Dermis microvascular lymphatic vessel endothelial cell (primary cell): ENCODE measurements around the gene CERKL. TPM values are rescaled to one million over a fixed set of nuclear protein-coding genes. Genes with fewer than 3 reads are reported as not detected.

Source experiments
- DNase-seq, 2 donors: peaks; one replicate each; pipeline versions ENCODE4 v3.0.0 to v3.0.0-alpha.2; 2010; ENCODE audit warnings: low read depth in 2 of 2
- total RNA-seq: library from RNA; depleted of rRNA; stranded (reverse); fragments of >200 nt; gene quantifications from 2 replicates; pipeline ENCODE4 v1.2.1, GENCODE V29; 2014

The CERKL gene
- total RNA-seq, 1 donor from 2014 or later = not detected

DNA sequence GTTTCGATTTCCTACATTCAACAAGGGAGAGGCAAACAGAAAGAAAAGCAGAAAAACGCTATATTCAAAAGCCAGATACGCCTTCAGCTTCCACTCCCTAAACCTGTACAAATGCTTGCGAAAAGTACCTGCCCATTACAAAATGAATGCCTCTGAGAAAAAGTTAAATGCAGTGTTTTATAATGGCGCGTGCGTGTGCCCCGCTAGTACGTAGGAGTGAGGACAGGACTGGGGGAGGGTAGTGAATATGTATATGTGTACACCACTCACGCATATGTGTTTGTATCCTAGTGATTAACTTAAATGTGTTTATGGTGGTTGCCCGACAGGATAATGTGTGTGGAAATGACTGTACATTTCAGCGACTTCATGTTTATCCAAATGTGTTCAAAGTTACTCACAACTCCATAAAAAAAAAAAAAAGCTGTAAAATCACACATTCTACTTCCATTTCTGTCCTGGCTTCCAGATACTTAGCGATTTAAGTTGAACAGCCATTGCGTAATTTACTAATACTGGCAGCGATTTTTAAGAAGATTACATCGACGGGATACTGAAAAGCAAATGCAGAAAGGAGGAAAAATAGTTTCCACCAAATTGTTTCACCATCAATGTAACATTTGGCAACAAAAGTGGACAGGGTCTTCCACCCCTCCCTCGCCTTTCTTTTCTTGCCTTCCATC is 22.1 kb upstream of the CERKL start:
- DNase-seq = no peak

DNA sequence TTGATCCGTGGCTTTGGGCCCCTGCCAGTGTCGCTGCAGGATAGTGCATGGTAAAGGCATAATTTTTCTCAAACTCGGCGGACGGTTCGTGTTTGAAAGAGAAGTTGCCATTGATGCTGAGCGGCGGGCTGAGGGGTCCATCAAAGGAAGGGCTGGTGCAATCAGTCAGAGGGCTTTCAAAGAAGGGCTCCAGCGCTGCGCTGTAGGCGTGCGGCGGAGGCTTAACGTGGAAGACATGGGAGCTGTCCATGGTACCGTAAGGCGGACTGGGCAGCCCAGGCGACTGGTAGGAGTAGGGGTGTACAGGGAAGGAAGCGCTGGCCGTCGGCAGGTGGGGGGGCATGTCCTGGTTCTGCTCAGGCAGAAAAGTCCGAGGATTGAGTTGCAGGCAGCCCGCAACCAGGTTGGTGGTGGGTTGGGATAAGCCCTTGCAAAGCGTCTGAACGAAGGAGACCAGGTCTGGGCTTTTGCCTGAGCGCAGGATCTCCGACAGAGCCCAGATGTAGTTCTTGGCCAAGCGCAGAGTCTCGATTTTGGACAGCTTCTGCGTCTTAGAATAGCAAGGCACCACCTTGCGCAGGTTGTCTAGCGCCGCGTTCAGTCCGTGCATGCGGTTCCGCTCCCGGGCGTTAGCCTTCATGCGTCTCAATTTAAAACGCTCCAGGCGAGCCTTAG is 21.1 kb upstream of the CERKL start:
- peak; percentile 40 to 78 for DNase-seq

DNA sequence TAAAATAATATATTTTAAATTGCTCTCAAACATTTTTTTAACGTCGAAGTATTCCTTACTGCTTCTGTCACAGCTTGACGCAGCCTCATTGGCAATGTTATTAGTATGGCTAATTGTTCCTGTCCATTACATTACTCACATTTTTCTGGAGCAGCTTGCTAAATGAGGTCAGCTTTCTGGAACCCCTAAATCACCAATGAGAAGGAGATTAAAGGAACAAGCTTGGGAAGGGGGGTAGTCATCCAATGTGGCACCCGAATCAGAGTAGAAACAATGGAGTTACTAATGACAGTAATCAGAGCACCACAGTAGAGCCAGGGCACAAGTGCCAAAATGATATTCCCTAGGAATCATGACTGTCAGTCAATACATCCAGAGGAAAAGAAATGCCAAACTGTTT is 18.3 kb upstream of the CERKL start:
- DNase-seq = no peak

DNA sequence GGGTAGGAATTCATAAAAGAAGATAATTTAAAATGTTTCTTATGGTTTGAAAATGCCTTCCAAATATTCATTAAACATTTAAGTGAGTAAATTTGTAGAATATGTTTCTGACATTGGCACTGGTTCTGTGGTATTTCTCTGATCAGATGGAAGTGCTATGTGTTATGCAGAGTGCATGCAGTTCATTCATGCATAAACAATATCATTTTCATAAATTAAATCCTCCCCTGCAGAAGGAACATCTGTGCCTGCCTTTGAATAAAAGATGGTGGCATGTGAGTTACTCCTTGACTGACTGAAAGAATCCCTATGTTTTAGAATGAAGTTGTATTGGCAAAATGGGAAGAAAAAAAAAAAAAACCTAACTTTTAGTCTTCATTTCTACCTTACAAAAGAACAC is 17.6 kb upstream of the CERKL start:
- no peak for DNase-seq

DNA sequence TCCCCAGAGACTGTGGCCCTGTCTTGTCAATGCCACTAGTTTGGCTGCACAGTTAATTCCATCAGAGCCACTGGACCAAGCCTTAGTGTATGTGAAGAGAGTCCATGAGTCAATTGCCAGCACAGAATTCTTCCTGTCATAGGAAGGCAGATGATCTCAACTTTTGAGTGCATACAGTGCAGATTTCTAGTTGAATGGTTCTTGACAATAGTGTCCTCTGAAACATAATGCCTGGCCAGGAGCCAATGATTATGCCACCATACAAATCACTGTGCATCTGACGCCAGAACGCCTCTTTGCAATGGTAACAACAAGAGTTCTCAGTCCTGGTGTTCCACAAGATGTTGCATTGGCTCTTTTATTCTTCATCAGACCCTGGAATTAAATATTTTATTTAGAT is 16.3 kb upstream of the CERKL start:
- DNase-seq = peak in 1 of 2 donors; percentile 13

DNA sequence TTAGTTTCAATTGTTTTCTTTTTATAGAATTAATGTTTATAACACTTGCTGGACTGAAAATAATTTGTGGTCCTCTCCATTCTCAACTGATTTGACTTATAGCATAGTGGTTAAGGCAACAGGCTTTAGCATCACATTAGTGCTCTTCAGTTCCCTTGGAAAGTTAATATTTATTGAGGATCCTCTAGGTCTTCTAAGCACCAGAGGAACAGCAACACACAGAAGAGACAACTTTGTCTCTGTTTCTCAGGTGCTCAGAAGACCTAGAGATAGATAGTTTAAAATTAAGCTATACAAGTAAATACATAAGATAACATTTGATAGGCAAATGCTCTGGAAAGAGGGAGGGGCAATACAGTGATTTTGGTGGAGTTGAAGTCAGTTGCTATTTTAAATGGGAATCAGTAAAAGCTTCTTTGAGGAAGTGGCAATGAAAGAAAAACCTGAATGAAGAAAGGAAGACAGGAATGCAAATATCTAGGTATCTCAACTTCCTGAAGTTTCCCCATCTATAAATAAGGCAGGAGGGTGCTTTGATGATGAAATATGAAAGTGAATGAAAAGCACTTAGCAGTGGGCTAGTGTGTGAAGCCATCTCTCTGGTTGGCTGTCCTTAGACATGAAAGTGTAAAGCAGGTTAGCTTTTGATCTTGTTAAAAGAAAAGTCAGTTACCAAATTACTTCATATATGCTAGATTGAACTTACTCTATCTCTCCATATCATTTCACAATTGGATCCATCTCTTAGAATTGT is 15.5 kb upstream of the CERKL start:
- no peak for DNase-seq

DNA sequence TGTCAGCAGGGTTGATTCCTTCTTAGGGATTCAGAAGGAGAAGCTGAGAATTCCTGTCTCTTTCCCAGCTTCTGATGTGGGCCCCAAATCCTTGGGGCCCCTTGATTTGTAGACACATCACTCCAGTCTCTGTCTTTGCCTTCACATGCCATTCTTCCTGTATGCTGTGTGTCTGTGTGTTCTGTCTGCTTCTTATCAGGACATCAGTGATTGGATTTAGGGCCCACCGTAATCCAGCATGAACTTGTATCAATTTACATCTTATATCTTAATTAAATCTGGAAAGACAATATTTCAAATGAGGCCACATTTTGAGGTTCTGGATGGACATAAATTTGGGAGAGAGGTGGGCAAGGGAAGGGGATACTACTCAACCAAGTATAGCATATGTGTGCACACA is 13.7 kb upstream of the CERKL start:
- no peak for DNase-seq

DNA sequence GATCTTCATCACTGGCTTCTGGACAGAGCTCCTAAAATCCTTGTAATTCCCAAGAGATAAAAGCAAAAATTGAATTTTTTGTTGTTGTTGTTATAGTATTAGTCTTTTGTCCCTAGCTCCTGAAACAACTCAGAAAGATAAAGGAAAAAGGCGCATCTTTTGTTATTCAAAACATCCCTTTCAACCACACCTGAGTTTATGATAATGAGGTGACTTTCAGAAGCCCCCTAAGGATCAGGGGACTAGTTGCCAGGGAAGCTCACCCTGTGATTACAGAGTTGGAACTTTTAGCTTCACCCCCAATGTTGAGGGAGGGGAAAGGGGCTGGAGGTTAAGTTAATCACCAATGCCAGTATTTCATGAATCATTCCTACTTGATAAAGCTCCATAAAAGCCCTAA is 10.3 kb upstream of the CERKL start:
- no peak for DNase-seq

DNA sequence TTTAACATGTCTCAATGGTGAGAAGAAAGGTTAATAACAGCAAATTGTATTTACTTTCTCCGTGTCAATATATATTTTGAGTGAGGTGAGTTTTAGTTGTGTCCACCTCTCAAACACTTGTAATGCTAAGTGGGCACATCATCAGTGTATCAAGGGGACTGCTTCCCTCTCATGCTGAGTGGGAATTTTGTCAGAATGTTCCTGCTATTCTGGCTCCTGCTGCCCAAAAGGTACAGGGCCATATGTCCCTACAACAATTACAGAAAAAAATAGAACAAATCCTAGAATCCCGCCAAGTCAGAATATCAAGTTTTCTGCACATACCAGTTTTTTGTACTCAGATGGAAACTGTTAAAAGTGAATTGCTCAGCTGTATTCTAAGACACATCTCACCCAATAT is 5.4 kb upstream of the CERKL start:
- DNase-seq = no peak

DNA sequence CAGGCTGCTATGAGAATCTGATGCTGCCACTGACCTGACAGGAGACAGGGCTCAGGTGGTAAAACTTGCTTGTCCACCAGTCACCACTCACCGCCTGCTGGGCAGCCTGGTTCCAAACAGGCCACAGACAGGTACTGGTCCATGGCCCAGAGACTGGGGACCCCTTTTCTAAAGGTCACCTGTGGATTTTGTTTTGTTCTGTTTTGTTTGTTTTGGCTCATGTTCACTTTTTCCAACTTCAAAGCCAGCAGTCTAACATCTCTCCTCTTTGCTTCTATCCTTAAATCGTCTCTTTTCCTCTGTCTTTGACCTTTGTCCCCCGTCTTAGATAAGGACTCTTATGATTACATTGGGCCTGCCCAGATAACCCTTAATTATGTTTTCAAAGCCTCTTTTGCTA is 3.3 kb upstream of the CERKL start:
- no peak for DNase-seq

DNA sequence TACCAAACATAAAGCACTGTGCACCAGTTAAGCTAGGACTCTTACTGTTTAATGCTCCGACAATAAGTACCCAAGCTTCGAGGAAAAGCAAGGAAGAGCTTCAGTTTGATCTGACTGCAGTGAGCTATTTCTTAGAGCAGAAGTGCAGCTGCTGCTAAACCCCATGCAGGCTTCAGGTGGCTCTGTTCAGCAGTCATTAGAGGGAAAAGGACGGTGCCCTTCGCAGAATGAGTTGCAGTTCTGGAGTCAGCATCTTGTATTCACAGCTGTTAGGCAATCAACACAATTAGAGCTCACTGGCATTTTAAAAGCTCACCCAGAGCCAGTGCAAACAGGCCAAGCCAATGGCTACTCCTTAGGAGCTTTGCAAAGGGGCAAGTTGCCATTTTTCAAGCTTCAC is 1.5 kb upstream of the CERKL start:
- DNase-seq = no peak

DNA sequence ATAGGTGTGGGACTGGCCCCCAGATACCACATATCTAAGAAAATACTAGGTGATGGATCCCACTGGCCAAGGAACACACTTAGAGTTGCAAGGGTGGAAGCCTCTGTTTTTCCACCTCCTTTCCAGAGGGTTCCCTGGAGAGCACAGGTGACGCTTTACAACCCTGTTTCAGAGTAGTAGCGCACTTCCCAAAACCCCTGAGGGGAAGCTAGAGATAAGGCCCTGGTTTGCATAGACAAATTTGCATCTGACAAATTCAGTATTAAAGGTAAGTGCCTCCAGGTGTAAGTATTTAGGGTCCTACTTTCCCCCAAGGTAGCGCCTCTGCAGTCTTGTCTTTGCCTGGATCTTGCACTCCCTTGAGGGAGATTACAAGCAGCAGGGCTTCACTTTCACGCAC is 474 bp upstream of the CERKL start:
- no peak for DNase-seq

- no peak for DNase-seq
Measured at GRCh38 chr2:181655519-181655918, 1.4 kb downstream of the CERKL start.

DNA sequence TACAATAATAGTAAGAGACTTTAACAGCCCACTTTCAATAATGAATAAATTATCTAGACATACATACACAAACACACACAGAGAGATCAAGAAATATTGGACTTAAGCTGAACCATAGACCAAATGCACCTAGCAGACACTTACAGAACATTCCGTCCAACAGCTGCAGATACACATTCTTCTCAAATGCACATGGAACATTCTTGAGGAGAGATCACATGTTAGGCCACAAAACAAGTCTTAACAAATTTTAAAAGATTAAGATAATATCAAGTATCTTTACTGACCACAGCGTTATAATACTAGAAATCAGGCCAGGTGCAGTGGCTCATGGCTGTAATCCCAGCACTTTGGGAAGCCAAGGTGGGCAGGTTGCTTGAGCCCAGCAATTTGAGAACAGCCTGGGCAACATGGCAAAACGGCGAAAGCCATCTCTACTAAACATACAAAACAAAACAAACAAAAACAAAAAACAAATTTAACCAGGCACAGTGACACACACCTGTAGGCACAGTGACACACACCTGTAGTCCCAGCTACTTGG is 7.4 kb downstream of the CERKL start:
- no peak for DNase-seq

DNA sequence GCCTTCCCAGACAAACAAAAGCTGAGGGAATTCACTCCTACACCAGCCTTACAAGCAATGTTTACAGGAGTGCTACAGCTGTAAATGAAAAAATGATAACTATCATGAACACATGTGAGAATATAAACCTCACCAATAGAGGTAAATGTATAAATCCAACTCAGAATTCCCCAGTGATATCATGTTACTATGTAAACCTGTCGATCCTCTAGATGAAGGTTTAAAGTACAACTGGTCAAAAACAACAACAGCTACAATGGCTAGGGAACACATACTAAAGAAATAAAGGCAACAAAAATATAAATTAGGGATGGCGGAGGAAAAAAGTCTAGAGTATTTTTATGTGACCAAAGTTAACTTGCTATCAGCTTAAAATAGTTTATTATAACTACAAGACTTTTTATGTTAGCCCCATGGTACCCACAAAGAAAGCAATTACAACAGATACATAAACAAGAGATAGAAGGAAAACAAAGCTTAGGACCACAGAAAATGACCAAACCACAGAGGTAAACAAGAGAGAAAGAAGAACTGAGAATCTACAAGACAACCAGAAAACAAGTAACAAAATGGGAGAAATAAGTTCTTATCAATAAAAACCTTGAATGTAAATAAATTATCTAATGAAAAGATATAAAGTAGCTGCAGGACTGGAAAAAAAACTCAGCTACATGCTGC is 8.3 kb downstream of the CERKL start:
- DNase-seq = no peak

GRCh38 chr2:181646415-181646987 is 10.4 kb downstream of the CERKL start:
- no peak for DNase-seq

DNA sequence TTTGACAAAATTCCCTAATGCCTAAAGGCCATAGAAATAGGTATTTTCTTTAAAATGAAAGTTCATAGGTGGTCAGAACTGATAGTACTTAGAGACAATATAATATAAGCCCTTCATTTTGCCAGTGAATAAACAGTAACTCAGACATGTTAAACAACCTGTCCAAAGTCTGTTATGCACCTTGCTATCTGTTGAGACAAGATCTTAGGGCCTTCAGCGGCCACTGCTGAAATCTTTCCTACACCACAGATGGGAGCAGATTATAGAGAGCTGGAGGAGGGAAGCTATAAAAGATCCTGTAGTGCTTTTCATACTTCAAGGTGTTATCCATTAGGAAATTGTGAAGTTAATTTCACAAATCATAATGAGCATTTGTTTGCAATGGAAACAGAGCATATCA is 13.8 kb downstream of the CERKL start:
- no peak for DNase-seq

- DNase-seq = no peak
Measured at GRCh38 chr2:181642086-181642485, 14.8 kb downstream of the CERKL start.

GRCh38 chr2:181639686-181640085 is 17.2 kb downstream of the CERKL start:
- DNase-seq = no peak

DNA sequence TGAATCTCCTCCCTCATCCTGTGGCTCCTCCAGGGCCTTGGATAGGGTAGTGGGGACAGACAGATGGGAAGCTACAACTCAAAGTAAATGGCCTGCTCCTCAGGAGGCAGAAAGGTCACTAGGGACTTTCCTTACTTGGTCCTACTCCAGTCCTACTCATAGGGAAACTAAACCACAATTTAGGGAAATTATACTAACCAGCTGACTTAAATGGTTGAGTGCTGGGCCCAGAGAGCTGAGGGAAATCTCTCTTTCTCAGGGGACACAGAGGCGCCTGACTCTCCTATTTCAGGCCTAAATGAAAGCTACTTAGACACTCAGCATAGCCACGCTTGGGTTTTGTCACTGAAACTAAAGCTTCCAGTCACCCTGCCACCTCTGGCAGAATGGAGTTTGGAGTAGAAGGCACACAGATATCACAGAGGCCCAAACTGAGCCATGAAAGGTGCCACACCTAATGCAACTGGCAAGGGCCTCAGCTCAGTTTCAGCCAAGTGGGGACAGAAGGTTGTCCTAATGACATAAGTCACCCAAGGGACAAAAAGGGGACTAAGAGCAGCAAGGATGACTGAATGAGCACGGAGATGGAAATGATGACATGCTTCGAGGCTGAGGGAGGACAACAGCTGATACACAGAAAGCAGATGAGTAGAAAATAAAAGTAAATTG is 24.0 kb downstream of the CERKL start:
- DNase-seq = no peak
